K562 (cell line): ENCODE results near the gene ZMYND19. TPM values are rescaled to one million over a fixed set of nuclear protein-coding genes. Genes with fewer than 3 reads are reported as not detected.

ENCODE experiments used
- ATF1 ChIP-seq, 2 experiments: fragments of 450-650 bp in 1 of 2; IDR thresholded peaks; 2 replicates each; pipeline ENCODE4 v1.6.1; 2016; ENCODE audit warnings: missing compliant biosample characterization in 1 of 2, missing genetic modification characterization in 1 of 2
- CAMTA2 ChIP-seq: fragments of 250-450 bp; sonication (Bioruptor Pico); conservative IDR thresholded peaks from 2 replicates; pipeline ENCODE4 v1.5.1; 2022
- CBFA2T2 ChIP-seq: fragments of 450-650 bp; conservative IDR thresholded peaks from 2 replicates; pipeline ENCODE4 v1.6.1; 2017; ENCODE audit warnings: mild to moderate bottlenecking
- DMBX1 ChIP-seq: fragments of 250-450 bp; sonication (Bioruptor Pico); IDR thresholded peaks from 2 replicates; pipeline ENCODE4 v1.8.0; 2022; ENCODE audit warnings: inconsistent platforms, mild to moderate bottlenecking, moderate library complexity, borderline replicate concordance
- ERF ChIP-seq: fragments of 450-650 bp; formaldehyde crosslinking; IDR thresholded peaks from 2 replicates; pipeline ENCODE4 v1.4.0; 2020; ENCODE audit warnings: mild to moderate bottlenecking, mixed read lengths
- FIP1L1 ChIP-seq: fragments of 200-400 bp; formaldehyde crosslinking; IDR thresholded peaks from 2 replicates; pipeline ENCODE4 v1.6.1; 2018; ENCODE audit warnings: mild to moderate bottlenecking, low read depth, low read length; ENCODE audit not compliant: poor library complexity, severe bottlenecking
- FOXP1 ChIP-seq: sonication (generic); formaldehyde crosslinking; IDR thresholded peaks from 2 replicates; pipeline ENCODE4 v1.8.0; 2022; ENCODE audit warnings: mild to moderate bottlenecking, missing genetic modification reagents
- MBD2 ChIP-seq: sonication (generic); IDR thresholded peaks from 2 replicates; pipeline ENCODE4 v1.6.1; 2016; ENCODE audit warnings: low read depth, borderline replicate concordance
- MTA3 ChIP-seq: fragments of 450-650 bp; formaldehyde crosslinking; IDR thresholded peaks from 2 replicates; pipeline ENCODE4 v1.6.1; 2017; ENCODE audit warnings: mild to moderate bottlenecking, borderline replicate concordance
- NFIC ChIP-seq: fragments of 450-650 bp; IDR thresholded peaks from 2 replicates; pipeline ENCODE4 v1.6.1; 2017; ENCODE audit warnings: mild to moderate bottlenecking, inconsistent platforms
- RBM39 ChIP-seq: fragments of 200-400 bp; formaldehyde crosslinking; optimal IDR thresholded peaks from 2 replicates; pipeline ENCODE3; 2018; ENCODE audit warnings: low read depth, low read length
- SETDB1 ChIP-seq: IDR thresholded peaks from one replicate; pipeline ENCODE4 v1.6.1; 2012; ENCODE audit warnings: low read length, control low read depth, inconsistent platforms
- SMARCE1 ChIP-seq: fragments of 450-650 bp; IDR thresholded peaks from 2 replicates; pipeline ENCODE4 v1.7.1; 2016; ENCODE audit warnings: mild to moderate bottlenecking
- SREBF1 ChIP-seq: fragments of 150-350 bp; IDR thresholded peaks from 2 replicates; pipeline ENCODE4 v1.6.1; 2014; ENCODE audit warnings: antibody characterized with exemption, low read depth, low read length, borderline replicate concordance
- STAG1 ChIP-seq: sonication (generic); formaldehyde crosslinking; IDR thresholded peaks from 2 replicates; pipeline ENCODE4 v1.5.0; 2020; ENCODE audit warnings: missing genetic modification reagents, borderline replicate concordance
- TBP ChIP-seq: optimal IDR thresholded peaks from 2 replicates; pipeline ENCODE3; 2011; ENCODE audit warnings: low read depth, low read length, improper control_type of control experiment
- TEAD1 ChIP-seq, 2 experiments: fragments of 450-650 bp in 1 of 2; sonication (generic) in 1 of 2; formaldehyde crosslinking; IDR thresholded peaks; 2 replicates each; pipeline versions ENCODE4 v1.4.0 to v1.8.0; 2020 to 2022; ENCODE audit warnings: mild to moderate bottlenecking in 2 of 2, missing genetic modification reagents in 1 of 2
- ZNF24 ChIP-seq: fragments of 450-650 bp; IDR thresholded peaks from 2 replicates; pipeline ENCODE4 v1.6.1; 2016
- ZNF408 ChIP-seq: fragments of 250-450 bp; sonication (Bioruptor Pico); IDR thresholded peaks from 2 replicates; pipeline ENCODE4 v1.4.0; 2020; ENCODE audit warnings: low read depth, mild to moderate bottlenecking, moderate library complexity
- ZNF583 ChIP-seq: fragments of 250-450 bp; sonication (Bioruptor Pico); IDR thresholded peaks from 2 replicates; pipeline ENCODE4 v1.4.0; 2020
- ZNF76 ChIP-seq: fragments of 250-450 bp; sonication (Bioruptor Pico); IDR thresholded peaks from 2 replicates; pipeline ENCODE4 v1.4.0; 2020; ENCODE audit warnings: mild to moderate bottlenecking, moderate library complexity, borderline replicate concordance
- polyA plus RNA-seq, 8 experiments: library from polyadenylated mRNA; depleted of rRNA in 4 of 8; stranded (reverse) in 5 of 8; unstranded in 3 of 8; fragments of >200 nt; fragmentation: Nextera tagmentation in 2 of 8; fragmentation: Illumina TruSeq in 1 of 8; extraction: Ambion mirVana in 2 of 8; extraction: Trizol in 1 of 8; gene quantifications; 2 replicates each; pipeline versions ENCODE4 v1.2.1 to v1.2.3, GENCODE V29; 2011 to 2014; ENCODE audit warnings: inconsistent platforms in 1 of 8, missing spikeins in 1 of 8
- total RNA-seq, 7 experiments: library from RNA; depleted of rRNA in 6 of 7; stranded (reverse); fragments of >200 nt in 6 of 7; fragmentation: Illumina TruSeq in 2 of 7; extraction: Trizol in 2 of 7; gene quantifications; 2 replicates each; pipeline versions ENCODE4 v1.2.1 to v1.2.3, GENCODE V29; 2011 to 2021; ENCODE audit warnings: low replicate concordance in 1 of 7
- TF ChIP-seq, protein P1 (sequence below), 2 experiments: fragments of 450-650 bp in 1 of 2; sonication (generic) in 1 of 2; formaldehyde crosslinking in 1 of 2; IDR thresholded peaks in 1 of 2; conservative IDR thresholded peaks in 1 of 2; 2 replicates each; pipeline versions ENCODE4 v1.6.1 to v1.8.1; 2016 to 2023; ENCODE audit warnings: mild to moderate bottlenecking in 2 of 2, moderate library complexity in 2 of 2, inconsistent platforms in 1 of 2, missing genetic modification reagents in 1 of 2
- TF ChIP-seq, protein P2 (sequence below): fragments of 450-650 bp; formaldehyde crosslinking; IDR thresholded peaks from 2 replicates; pipeline ENCODE4 v1.4.0; 2022; ENCODE audit warnings: mild to moderate bottlenecking, moderate library complexity

ZMYND19 gene
- total and polyA plus RNA-seq, 9 of the 15 experiments (the other 6 are each of a cell fraction or from before 2014, with no cell fraction given): 1.0 to 86.7 (median 44.0) TPM

DNA sequence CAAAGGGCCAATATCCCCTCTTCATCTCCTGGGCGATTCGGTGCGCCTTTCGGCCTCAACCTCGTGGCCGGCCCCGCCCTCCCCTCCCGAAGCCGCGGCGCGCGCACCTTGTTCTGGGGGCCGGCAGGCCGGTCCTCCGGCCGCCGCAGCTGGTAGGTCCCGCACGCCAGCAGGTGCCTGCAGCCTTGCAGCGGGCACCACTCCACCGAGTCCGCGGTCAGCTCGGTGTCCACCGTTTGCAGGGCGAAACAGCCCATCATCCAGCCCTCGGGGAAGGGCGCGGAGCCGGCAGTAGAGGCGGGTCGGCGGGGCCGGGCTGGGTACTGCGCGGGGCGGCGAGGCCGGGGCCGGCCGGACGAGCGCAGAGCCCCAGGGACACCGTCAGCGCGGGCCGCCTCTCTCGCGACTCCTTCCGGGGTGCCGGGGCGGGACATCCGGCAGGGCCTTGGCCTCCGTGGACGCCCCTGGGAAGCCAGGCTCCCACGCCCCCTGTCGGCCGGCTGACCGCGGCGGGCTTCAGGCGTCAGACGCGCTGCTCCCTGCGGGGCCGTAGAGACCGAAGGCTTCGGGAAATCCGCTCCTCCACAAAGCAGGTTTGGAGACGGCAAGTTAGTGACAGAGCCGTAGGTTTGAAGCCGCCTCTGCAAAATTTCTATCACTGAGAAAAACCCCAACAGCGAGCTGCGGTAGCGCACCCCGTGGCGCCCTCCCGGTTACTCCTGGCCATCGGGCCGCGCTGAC, 11.6 kb downstream of the ZMYND19 start, which contains the start of gene DPH7 (continued):
- TF ChIP-seq ATF1 (CRISPR knock-in tag; IDR thresholded peaks at IDR 0.05) (no peak), ATF1 (tag; IDR thresholded peaks at IDR 0.05) (peak; percentile 90), STAG1 (CRISPR knock-in tag) (0 out of 2 replicates have a peak, but pooled peaks have one; percentile 28), TEAD1 (CRISPR knock-in tag; IDR thresholded peaks at IDR 0.05) (peak; percentile 32 to 82; a peak in 1 of 4 replicates), RBM39 (no peak), ZNF408 (CRISPR knock-in tag) (no peak), NFIC (peak; percentile 25; the same call in 1 of the 2 replicates), SREBF1 (peak; percentile 72), FIP1L1 (peak; percentile 94), CBFA2T2 (no peak), ZNF583 (CRISPR knock-in tag) (peak; percentile 80), ERF (peak; percentile 89; the same call in 1 of the 2 replicates), MBD2 (peak; percentile 57; the same call in 1 of the 2 replicates), FOXP1 (peak; percentile 49; the same call in 1 of the 2 replicates), ZNF24 (peak; percentile 31; the same call in 1 of the 2 replicates), CAMTA2 (CRISPR knock-in tag) (0 out of 2 replicates have a peak, but pooled peaks have one; percentile 11), SMARCE1 (0 out of 2 replicates have a peak, but pooled peaks have one; percentile 34), ZNF76 (0 out of 2 replicates have a peak, but pooled peaks have one; percentile 41), DMBX1 (0 out of 2 replicates have a peak, but pooled peaks have one; percentile 55), MTA3 (peak; percentile 89; the same call in 1 of the 2 replicates), TBP (peak; percentile 78), SETDB1 (no peak)
- TF ChIP-seq, protein P1, sequence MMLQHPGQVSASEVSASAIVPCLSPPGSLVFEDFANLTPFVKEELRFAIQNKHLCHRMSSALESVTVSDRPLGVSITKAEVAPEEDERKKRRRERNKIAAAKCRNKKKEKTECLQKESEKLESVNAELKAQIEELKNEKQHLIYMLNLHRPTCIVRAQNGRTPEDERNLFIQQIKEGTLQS (IDR thresholded peaks at IDR 0.05): no peak
- TF ChIP-seq, protein P1 (CRISPR knock-in tag; conservative IDR thresholded peaks at IDR 0.05): 0 out of 2 replicates have a peak, but pooled peaks have one; percentile 46
- TF ChIP-seq, protein P2, sequence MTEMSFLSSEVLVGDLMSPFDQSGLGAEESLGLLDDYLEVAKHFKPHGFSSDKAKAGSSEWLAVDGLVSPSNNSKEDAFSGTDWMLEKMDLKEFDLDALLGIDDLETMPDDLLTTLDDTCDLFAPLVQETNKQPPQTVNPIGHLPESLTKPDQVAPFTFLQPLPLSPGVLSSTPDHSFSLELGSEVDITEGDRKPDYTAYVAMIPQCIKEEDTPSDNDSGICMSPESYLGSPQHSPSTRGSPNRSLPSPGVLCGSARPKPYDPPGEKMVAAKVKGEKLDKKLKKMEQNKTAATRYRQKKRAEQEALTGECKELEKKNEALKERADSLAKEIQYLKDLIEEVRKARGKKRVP (CRISPR knock-in tag): 0 out of 2 replicates have a peak, but pooled peaks have one; percentile 4
